SJCRH30 (cell line): Measurements from ENCODE around the gene FRY. TPM values are rescaled to one million over a fixed set of nuclear protein-coding genes. Genes with fewer than 3 reads are reported as not detected.

Source experiments
- DNase-seq, 2 experiments: peaks; one replicate each; pipeline ENCODE4 v3.0.0-alpha.2; 2015 to 2020
- H3K27ac ChIP-seq: fragments of 250-450 bp; sonication (Bioruptor Pico); 2 replicates; pipeline ENCODE4 v1.5.1; 2020; ENCODE audit warnings: mild to moderate bottlenecking, moderate library complexity
- H3K27me3 ChIP-seq: fragments of 250-450 bp; sonication (Bioruptor Pico); 2 replicates; pipeline ENCODE4 v1.5.1; 2020; ENCODE audit warnings: mild to moderate bottlenecking, moderate library complexity
- H3K36me3 ChIP-seq: fragments of 250-450 bp; sonication (Bioruptor Pico); 2 replicates; pipeline ENCODE4 v1.5.1; 2020; ENCODE audit warnings: mild to moderate bottlenecking, moderate library complexity
- H3K4me1 ChIP-seq: fragments of 250-450 bp; sonication (Bioruptor Pico); 2 replicates; pipeline ENCODE4 v1.5.1; 2020; ENCODE audit warnings: mild to moderate bottlenecking, moderate library complexity
- H3K4me3 ChIP-seq: fragments of 250-450 bp; sonication (Bioruptor Pico); 2 replicates; pipeline ENCODE4 v1.5.1; 2020; ENCODE audit warnings: mild to moderate bottlenecking, moderate library complexity
- H3K9me3 ChIP-seq: fragments of 250-450 bp; sonication (Bioruptor Pico); replicated peaks from 2 replicates; pipeline ENCODE4 v1.5.1; 2020; ENCODE audit warnings: mild to moderate bottlenecking, moderate library complexity
- total RNA-seq: library from RNA; depleted of rRNA; stranded (reverse); fragments of >200 nt; shearing (Covaris generic); gene quantifications from 2 replicates; pipeline ENCODE4 v1.2.3, GENCODE V29; 2014

FRY gene
- total RNA-seq, 1 experiment from 2014 or later = 3.0 TPM

DNA sequence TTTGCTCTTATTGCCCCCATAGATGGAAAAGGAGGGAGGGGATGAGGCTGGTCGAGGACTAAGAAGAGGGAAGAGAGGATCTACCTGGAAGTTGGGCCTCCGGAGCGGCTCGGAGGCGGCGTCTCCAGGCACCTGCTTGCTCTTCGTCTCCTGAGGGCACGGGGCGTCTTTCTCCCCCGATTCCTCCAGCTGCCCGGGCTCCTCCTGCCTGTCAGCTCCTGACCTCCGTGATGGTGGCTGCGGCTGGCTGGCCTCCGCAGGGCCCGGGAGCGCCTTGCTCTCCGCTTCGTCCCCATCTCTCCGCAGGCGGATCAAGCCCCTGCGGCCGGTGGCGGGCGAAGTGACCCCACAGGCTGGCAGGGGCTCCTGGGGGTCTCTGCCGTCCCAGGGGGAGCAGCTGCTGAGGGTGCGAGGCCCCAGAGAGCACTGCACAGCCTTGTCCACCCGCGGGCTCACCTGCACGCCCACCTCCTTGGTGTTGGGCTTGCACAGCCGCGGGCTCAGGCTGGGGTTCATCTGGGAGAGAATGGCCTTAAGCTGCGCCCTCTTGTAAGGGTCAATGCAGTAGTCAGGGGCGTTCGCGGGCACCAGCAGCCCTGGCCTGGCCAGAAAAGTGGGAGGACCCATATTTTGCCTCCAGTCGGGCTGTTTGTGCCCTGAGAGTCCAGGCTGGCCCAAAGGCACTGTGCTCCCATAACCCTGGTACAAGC lies 279.8 kb downstream of the FRY start:
- Histone ChIP-seq H3K27ac (no peak overlapping the region), H3K36me3 (no peaks in the 10 kb centered on the region), H3K27me3 (no peaks in the 10 kb centered on the region), H3K4me3 (no peak overlapping the region), H3K9me3 (no peaks in the 10 kb centered on the region), H3K4me1 (peaks cover 9% of the 10 kb centered on the region)
- no peak for DNase-seq

DNA sequence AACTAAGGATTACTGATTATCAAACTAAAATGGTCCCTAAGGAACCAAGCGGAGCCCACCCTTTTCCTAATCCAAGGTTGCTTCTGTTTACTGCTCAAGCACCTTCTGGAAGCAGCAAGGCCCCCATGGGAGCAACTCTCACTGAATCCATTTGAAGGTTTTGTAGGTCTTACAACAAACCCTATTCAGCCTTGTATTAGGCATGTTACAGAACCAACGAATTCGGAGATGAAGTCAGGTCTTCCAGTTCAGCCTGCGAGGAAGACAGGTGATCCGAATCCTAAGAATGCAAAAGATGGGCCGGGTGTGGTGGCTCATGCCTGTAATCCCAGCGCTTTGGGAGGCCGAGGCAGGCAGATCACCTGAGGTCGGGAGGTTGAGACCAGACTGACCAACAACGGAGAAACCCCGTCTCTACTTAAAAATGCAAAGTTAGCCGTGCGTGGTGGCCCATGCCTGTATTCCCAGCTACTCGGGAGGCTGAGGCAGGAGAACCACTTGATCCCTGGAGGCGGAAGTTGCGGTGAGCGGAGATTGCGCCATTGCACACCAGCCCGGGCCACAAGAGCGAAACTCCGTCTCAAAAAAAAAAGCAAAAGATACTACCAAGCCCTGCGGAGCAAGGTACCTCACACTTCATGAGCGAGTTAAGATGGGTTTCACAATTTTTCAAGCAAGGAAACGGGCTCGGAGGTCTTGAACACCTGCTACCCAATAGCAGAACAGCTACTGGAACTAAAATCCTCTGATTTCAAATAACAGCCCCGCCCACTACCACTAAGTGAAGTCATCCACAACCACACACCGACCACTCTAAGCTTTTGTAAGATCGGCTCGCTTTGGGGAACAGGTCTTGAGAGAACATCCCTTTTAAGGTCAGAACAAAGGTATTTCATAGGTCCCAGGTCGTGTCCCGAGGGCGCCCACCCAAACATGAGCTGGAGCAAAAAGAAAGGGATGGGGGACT lies 283.0 kb downstream of the FRY start:
- H3K27ac ChIP-seq = peak overlapping the region; percentile 99
- H3K4me3 ChIP-seq = peak overlapping the region; percentile 73
- H3K27me3 ChIP-seq = no peaks in the 10 kb centered on the region
- peak; percentile 70 to 79 for DNase-seq
- peaks cover under 1% of the 10 kb centered on the region; the same call in 1 of the 2 replicates for H3K36me3 ChIP-seq
- H3K4me1 ChIP-seq = peaks cover 9% of the 10 kb centered on the region
- H3K9me3 ChIP-seq = no peaks in the 10 kb centered on the region

GRCh38 chr13:32315238-32316027 lies 283.9 kb downstream of the FRY start, which contains the start of the genes BRCA2 and ZAR1L:
Gene BRCA2 (plus strand): TSS chr13:32315508. CDS start chr13:32316461, 953 bp downstream.
Gene ZAR1L (minus strand): TSS chr13:32315363. CDS start chr13:32311925, 3,438 bp downstream.
- Histone ChIP-seq H3K9me3 (no peaks in the 10 kb centered on the region), H3K4me1 (peaks cover 5% of the 10 kb centered on the region; the same call in 1 of the 2 replicates), H3K27me3 (no peaks in the 10 kb centered on the region), H3K4me3 (peak within 1 kb of the TSS; percentile 73), H3K36me3 (peaks cover 4% of the 10 kb centered on the region; the same call in 1 of the 2 replicates), H3K27ac (peak within 1 kb of the TSS; percentile 99)
- peak; percentile 99 for DNase-seq

DNA sequence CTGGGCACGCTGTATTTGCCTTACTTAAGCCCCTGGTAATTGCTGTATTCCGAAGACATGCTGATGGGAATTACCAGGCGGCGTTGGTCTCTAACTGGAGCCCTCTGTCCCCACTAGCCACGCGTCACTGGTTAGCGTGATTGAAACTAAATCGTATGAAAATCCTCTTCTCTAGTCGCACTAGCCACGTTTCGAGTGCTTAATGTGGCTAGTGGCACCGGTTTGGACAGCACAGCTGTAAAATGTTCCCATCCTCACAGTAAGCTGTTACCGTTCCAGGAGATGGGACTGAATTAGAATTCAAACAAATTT lies 284.4 kb downstream of the FRY start:
- H3K27ac ChIP-seq = peak overlapping the region; percentile 99
- peaks cover 4% of the 10 kb centered on the region; the same call in 1 of the 2 replicates for H3K36me3 ChIP-seq
- peak overlapping the region; percentile 73 for H3K4me3 ChIP-seq
- H3K9me3 ChIP-seq = no peaks in the 10 kb centered on the region
- DNase-seq = no peak
- no peaks in the 10 kb centered on the region for H3K27me3 ChIP-seq
- H3K4me1 ChIP-seq = peaks cover 5% of the 10 kb centered on the region; the same call in 1 of the 2 replicates

GRCh38 chr13:32316501-32316900 lies 284.9 kb downstream of the FRY start:
- H3K4me1 ChIP-seq = peaks cover 5% of the 10 kb centered on the region; the same call in 1 of the 2 replicates
- DNase-seq = peak in 1 of 2 experiments; percentile 44
- H3K27me3 ChIP-seq = no peaks in the 10 kb centered on the region
- peak overlapping the region; percentile 73 for H3K4me3 ChIP-seq
- H3K36me3 ChIP-seq = peaks cover 4% of the 10 kb centered on the region; the same call in 1 of the 2 replicates
- no peaks in the 10 kb centered on the region for H3K9me3 ChIP-seq
- peak overlapping the region; percentile 99 for H3K27ac ChIP-seq

DNA sequence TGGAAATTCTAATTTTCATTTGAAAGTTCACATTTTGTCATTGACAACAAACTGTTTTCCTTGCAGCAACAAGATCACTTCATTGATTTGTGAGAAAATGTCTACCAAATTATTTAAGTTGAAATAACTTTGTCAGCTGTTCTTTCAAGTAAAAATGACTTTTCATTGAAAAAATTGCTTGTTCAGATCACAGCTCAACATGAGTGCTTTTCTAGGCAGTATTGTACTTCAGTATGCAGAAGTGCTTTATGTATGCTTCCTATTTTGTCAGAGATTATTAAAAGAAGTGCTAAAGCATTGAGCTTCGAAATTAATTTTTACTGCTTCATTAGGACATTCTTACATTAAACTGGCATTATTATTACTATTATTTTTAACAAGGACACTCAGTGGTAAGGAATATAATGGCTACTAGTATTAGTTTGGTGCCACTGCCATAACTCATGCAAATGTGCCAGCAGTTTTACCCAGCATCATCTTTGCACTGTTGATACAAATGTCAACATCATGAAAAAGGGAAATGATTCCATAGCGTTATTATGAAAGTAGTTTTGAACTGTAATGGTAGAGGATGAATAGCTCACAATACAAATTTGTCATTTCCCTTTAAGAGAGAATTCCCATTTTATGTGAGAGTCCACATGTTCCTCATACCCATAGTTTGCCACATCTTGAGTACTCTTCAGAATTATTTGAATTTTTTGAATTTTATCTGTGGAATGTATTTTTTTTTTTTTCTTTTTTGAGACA lies 286.3 kb downstream of the FRY start:
- Histone ChIP-seq H3K4me3 (no peak overlapping the region), H3K27me3 (no peaks in the 10 kb centered on the region), H3K27ac (no peak overlapping the region), H3K9me3 (no peaks in the 10 kb centered on the region; the same call in 1 of the 2 replicates), H3K4me1 (peaks cover 5% of the 10 kb centered on the region; the same call in 1 of the 2 replicates), H3K36me3 (peaks cover 13% of the 10 kb centered on the region)
- DNase-seq = no peak

DNA sequence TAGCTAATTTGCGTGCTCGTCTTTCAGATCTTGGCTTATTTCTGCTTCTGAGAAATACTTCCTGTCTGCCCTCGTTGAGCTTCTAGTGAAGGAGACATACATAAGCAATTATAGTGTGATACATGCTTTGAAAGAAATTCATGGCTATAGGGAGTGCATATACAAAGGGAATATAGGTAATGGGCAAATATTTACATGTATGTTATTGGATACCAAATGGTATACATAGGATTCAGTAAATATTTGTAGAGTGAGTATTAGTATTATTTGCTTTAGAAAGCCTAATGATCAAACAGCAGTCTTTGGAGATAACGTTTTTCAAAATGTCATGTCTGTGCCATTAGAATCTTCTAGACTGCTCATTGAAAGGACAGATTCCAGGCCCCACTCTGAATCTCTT lies 289.0 kb downstream of the FRY start:
- DNase-seq = no peak
- H3K36me3 ChIP-seq = peaks cover 23% of the 10 kb centered on the region

DNA sequence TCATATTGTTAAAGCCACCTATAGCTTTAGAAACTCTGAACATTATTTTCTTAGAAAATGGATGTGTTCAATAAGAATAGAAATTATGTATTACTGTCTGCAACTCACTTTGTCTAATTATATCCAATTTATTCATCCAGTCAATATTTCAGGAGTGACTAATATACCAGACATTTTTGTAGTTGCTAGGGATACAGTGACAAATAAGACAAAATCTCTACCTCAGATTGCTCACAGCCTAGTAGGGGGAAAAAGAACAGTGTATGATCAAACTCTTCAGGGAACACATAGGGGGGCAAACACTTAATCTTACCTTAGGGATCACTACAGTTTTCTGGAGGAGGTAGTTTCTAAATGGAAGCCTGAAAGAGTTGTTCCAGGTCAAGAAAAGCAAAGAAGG lies 292.3 kb downstream of the FRY start:
- DNase-seq = no peak
- Histone ChIP-seq H3K36me3 (peaks cover 38% of the 10 kb centered on the region), H3K27ac (no peak overlapping the region), H3K4me3 (no peak overlapping the region), H3K9me3 (peaks cover 3% of the 10 kb centered on the region; the same call in 1 of the 2 replicates), H3K4me1 (no peaks in the 10 kb centered on the region), H3K27me3 (no peaks in the 10 kb centered on the region)

More for the DNA sequence above, 289.0 kb downstream of the FRY start:
- Histone ChIP-seq H3K27me3 (no peaks in the 10 kb centered on the region), H3K9me3 (no peaks in the 10 kb centered on the region; the same call in 1 of the 2 replicates), H3K27ac (no peak overlapping the region), H3K4me1 (peaks cover 5% of the 10 kb centered on the region; the same call in 1 of the 2 replicates), H3K4me3 (no peak overlapping the region)

DNA sequence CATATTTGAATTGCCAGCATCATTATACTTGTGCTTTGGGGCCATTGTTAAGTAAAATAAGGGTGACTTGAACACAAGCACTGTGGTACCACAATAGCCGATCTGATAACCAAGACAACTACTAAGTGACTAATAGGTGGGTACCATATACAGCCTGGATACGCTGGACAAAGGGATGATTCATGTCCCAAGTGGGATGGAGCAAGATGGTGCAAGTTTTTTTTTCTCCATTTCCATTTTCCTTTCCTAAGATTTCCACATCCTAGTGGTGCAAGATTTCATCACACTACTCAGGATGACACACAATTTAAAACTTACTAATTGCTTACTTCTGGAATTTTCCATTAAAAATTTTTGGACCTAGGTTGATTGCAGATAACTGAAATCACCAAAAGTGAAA lies 298.9 kb downstream of the FRY start:
- H3K27ac ChIP-seq = no peak overlapping the region
- DNase-seq = no peak

DNA sequence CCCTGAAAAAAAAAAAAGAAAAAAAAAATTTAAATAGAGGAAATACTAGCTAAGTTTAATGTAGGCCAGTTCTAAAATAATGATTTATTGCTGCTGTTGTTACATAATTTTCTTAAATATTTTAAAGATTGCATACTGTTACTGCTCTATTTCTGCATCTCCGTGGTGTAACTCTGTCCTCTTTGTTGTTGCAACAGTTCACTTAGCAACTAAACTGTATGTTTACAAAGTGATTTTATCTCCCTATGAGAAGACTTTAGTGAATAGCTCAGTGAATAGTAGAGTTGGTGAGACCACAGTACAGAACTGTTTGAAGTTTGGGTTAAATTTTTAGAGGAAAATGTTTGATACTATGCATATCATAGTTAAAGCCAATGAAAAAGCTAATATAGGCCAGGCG lies 303.1 kb downstream of the FRY start:
- Histone ChIP-seq H3K4me1 (no peaks in the 10 kb centered on the region), H3K36me3 (peaks cover 62% of the 10 kb centered on the region), H3K9me3 (no peaks in the 10 kb centered on the region), H3K4me3 (no peak overlapping the region), H3K27me3 (no peaks in the 10 kb centered on the region), H3K27ac (no peak overlapping the region)
- DNase-seq = no peak

More for the DNA sequence above, 298.9 kb downstream of the FRY start:
- no peaks in the 10 kb centered on the region for H3K4me1 ChIP-seq
- H3K9me3 ChIP-seq = 0 out of 2 replicates have a peak, but pooled peaks cover 3% of the 10 kb centered on the region
- no peaks in the 10 kb centered on the region for H3K27me3 ChIP-seq
- H3K36me3 ChIP-seq = peaks cover 57% of the 10 kb centered on the region
- H3K4me3 ChIP-seq = no peak overlapping the region

DNA sequence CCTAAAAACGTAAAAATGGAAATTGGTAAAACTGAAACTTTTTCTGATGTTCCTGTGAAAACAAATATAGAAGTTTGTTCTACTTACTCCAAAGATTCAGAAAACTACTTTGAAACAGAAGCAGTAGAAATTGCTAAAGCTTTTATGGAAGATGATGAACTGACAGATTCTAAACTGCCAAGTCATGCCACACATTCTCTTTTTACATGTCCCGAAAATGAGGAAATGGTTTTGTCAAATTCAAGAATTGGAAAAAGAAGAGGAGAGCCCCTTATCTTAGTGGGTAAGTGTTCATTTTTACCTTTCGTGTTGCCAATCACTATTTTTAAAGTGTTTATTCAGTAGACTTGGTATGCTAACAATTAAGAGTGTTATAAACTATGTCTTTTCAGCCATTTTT lies 309.3 kb downstream of the FRY start:
- H3K36me3 ChIP-seq = peaks cover 39% of the 10 kb centered on the region
- no peak overlapping the region for H3K27ac ChIP-seq
- H3K4me1 ChIP-seq = no peaks in the 10 kb centered on the region
- no peak for DNase-seq
- H3K27me3 ChIP-seq = no peaks in the 10 kb centered on the region
- H3K9me3 ChIP-seq = no peaks in the 10 kb centered on the region
- H3K4me3 ChIP-seq = no peak overlapping the region

DNA sequence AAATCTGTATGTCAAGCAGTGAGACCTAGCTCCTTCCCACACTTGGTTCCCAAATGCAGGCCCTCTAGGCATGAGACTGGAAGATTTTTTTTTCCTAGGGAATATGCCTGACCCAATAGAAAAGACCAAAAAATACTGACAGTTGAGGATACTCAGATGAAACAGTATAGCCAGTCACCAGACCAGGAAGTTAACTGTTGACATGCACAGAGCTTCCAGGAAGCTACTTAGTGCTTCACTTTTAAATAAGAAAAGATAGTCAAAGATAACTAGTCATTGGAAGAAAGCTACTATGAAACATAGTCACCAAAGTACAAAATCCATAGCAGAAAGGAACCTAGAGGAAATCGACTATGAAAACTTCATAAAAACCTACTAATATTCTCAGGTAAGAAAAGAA lies 316.1 kb downstream of the FRY start:
- DNase-seq = no peak
- no peaks in the 10 kb centered on the region for H3K4me1 ChIP-seq
- no peak overlapping the region for H3K4me3 ChIP-seq
- H3K36me3 ChIP-seq = peaks cover 59% of the 10 kb centered on the region
- no peak overlapping the region for H3K27ac ChIP-seq
- H3K27me3 ChIP-seq = no peaks in the 10 kb centered on the region
- no peaks in the 10 kb centered on the region for H3K9me3 ChIP-seq
